ENCODE results near the gene DCP1B.
A peak's percentile ranks its signal among the peaks of the same experiment; 100 is the strongest.

The DCP1B gene

DNA sequence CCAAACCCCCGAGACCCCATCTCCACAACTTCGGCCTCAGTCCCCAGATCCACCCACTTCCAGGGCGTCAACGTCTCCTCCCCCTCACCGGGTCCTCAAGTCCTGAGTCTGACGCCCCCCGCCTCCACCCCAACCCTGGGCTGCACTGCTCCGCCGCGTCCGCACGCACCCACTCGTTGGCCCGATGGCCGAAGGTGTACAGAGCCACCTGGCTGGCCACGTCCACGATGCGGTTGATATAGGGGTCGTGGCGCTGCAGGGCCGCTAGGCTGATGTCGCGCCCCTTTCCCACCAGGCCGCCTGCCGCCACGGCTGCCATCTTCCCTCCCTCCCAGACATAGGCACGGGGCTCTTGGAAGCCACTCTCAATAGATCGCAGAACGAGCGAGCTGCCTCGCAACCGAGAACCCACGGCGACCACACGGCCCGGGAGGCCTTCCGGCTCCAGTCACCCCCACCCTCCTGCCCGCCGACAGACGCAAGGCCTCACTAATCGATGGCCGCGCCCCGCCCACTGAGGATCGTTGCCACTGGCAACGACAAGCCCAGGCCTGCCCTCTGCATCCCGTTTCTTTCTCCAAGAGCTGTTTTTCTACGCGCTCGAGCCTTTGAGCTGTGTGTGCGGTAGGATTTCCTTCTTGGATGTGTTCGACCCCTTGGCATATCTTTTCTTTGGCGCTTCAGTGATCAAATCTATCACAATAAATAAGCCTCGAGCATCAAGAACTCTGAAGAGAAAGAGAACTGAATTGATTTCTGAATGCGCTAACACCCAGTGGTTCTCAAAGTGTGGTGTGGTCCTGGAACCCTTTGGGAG, at the start of gene DCP1B:
TSS of gene DCP1B (minus strand) at position 345 of the 817 bp plus-strand sequence. CDS start at position 319, 26 bp downstream.
- peak; percentile 86 for DNase-seq (ENCODE audit: low spot score)

DNA sequence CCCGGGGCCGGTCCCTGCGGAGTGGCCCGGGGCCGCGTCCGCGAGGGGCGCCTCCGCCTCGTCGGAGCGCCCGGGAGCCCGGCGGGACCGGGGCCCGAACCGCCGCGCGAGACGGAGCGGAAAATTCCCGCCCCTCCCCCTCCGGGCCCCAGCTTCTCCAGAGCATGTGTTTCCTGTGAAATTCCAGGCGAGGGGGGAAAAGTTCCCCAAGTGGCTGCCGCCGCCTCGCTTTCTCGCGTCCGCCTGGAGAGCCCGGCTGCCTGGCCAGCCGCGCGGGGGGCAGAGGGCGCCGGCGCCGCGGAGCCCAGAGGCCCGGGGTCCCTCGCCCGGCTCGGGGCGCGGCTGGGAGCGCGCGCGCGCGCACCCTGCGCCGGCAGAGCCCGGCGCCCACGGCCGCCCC, 49.4 kb upstream of the DCP1B start:
- no peak for DNase-seq (ENCODE audit: low spot score)

DNA sequence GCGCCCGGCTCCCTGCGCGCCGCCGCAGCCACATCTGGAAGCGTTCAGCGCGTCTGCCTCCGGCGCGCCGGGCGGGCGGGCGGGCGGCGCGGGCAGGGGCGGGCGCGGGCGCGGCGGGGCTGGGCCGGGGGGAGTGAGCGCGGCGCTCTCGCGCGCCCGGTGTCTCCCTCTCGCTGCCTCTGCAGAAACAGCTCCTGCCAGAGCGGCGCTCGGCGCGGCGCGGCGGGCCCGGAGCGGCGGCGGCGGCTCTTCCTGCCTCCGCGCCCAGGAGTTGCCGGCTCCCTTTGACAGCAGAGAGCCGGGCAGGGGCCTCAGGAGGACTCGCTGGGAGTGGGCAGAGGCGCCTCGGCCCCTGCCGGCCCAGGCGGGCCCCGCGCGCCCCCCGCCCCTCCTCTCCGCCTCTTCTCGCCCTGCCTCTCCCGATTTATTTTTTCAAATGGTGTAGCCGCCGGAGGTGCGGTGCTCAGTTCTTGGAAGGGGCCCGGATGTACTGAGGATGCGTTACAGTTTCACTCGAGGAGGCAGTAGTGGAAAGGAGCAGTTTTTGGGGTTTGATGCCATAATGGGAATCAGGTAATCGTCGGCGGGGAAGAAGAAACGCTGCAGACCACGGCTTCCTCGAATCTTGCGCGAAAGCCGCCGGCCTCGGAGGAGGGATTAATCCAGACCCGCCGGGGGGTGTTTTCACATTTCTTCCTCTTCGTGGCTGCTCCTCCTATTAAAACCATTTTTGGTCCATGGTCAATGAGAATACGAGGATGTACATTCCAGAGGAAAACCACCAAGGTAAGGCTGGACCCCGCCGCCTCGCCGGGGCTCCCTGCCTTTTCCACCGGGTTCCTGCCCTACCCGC, 48.8 kb upstream of the DCP1B start, which contains the start of gene CACNA1C:
TSS of gene CACNA1C (plus strand) at position 162 of the 853 bp plus-strand sequence. CDS start at position 738, 576 bp downstream.
- DNase-seq (ENCODE audit: low spot score), result no peak

DNA sequence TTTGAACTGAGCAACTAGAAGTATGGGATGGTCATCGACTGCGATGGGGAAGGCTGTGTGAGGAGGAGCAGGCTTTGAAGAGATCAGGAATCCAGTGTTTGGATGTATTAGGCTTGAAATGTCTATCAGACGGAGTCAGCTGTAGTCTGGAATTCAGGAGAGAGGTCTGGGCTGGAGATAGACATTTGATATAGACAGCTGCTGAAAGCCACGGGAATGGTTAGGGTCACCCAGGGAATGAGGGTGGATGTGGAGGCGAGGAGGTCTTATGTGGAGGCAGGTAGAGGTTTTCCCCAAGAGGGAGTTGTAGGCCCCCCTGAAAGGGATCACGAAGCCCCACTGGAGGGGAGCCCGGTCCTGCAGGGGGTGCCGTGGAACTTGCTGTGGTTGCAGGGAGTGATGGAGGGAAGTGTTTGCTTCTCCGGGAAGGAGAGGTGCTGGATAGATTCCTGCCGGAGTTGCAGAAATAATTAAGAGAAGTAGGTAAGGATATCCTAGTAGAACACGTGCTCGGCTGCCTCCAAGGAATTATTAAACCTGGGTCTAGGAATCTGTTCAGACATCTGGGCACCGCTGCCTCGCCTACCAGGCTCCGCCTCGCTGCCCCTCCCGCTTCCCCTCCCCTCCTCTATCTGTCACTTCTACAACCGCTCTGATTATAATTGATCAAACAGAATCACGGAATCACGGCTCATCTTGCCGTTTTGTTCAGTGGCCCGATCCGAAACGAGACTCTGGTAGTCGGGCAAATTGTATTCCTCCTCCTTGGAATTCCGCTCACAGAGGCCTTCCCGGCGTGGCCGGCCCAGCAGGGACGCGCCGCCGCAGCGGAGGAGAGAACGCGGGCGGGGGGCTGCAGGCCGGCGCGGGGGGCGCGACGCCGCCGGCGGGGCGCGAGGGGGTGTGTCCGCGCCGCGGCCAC, 47.7 kb upstream of the DCP1B start:
- no peak for DNase-seq (ENCODE audit: low spot score)

DNA sequence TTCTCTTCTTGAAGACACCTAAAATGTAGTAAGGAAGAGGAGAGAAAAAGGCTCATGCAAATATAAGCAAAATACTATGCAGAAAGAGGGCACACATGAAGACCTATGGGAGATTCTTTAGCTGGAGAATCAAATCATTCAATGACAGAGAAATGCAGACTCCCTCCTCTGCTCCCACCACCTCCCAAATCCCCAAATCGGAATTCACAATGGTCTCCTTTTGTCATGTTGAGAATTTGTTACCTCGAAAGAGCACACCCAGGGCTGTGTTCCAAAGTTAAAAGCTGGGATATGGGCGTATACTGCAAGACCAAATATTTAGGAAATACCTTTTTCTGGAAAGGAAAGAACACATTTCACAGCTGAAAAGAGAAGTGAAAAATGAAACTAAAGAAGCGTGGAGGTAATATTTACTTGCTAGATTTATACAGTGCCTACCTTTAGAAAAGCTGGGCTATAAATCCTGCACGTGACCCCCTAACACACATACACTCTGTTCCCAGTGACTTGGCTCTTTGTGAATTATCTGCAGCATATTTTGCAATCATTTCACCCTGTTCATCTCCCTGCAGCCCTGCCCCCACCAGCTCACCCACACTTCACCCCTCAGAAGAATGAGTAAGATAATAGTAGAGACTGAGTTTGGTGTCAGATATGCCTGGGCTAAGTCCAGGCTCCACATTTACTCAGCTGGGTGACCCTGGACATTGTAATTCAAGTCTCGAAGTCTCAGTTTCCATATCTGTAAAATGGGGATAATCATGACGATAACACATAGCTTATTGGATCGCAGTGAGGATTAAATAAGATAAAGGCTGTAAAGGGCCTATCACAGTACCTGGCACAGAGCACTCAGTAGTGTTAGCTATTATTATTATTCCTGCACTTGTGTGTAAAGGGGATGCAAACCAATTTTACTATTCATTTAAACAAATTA, 45.6 kb upstream of the DCP1B start:
- DNase-seq (ENCODE audit: low spot score), result peak; percentile 11

DNA sequence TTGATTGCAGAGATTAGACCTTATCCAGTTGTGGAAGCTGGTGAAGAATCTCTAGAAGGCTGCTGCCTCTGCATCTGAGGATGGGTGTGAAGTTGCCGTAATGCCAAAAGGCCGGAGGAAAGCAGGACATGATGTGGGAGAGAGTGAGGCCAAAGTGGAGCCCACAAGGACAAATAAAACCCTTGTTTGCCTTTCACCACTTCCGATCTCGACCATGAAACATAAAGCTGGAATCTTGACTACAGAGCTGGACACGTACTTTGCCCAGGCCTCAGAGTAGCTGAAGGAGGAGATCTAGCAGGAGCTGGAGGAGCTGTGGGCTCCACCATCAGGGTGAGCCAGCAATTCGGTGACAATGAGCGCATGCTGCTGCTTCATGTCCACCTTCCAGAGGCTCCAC, 43.5 kb upstream of the DCP1B start:
- DNase-seq (ENCODE audit: low spot score), result no peak

DNA sequence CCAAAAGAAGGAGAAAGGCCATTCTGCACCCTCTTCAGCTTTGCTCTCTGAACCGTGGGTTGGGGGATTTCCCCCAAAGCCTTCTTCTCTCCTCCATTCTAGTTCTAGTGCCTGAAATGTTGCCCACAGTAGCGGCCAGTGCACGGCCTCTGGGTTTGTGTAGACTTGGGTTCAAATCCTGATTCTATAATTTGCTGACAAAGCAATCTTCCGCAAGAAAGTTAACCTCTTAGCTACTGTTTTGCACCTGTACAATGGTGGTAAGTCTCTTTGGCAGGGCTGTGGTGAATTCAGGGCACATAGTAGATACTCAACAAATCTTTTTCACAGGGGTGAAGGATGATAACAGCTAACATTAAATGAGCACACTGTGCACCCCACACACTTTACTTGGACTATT, 42.7 kb upstream of the DCP1B start:
- DNase-seq (ENCODE audit: low spot score), result no peak

DNA sequence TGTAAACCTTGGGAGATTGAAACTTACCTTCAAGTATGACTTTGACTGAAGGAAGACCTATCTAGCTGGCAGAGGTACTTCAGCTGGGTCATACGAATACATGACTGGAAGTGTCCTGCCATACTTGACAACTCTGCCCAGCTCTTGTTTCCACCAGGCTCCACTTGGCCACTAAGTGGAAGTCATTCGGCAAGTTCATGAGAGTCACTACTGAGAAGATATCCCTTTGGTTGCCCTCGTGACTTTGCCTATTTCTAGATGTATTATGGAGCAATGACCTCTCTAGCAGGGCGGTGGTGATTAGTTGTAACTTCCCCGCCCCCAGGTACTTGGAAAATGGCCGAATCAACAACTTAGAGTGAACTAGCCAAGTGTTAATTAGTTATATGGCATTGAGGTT, 39.9 kb upstream of the DCP1B start:
- DNase-seq (ENCODE audit: low spot score), result no peak

DNA sequence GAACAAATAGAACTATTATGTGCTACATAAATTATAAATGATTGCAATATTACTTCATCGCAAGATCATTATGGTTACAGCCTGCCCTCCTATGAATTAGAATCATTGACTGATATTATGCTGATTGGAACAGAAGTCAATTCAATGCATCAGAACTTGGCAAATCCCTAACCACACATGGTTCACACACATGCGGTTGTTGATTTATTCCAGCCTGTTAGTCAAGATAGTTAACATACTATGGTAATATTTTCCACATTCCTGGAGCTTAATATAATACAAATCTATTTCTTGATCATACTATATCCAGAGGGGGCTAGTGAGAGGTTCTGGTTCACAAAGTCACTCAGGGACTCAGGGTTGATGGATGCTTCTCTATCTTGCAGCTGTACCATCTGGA, 38.8 kb upstream of the DCP1B start:
- DNase-seq (ENCODE audit: low spot score), result no peak

DNA sequence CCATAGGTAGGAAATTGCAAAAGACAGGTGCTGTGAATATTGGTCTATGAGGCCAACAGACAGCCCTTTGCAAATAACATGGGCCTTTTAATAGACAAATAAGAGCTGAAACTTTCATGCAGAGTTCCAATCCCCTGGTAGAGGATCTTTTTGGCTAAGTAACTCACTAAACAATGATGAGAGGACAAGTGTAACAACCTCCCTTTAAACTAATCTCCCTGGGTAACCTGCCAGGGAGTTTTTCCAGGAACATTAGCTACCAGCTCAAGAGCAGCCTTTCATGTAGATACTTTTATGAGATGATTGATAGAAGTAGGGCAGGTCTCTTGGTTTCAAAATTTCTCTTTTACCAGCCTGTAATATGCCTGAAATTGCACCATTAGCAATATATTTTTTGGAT, 34.8 kb upstream of the DCP1B start:
- DNase-seq (ENCODE audit: low spot score), result no peak

DNA sequence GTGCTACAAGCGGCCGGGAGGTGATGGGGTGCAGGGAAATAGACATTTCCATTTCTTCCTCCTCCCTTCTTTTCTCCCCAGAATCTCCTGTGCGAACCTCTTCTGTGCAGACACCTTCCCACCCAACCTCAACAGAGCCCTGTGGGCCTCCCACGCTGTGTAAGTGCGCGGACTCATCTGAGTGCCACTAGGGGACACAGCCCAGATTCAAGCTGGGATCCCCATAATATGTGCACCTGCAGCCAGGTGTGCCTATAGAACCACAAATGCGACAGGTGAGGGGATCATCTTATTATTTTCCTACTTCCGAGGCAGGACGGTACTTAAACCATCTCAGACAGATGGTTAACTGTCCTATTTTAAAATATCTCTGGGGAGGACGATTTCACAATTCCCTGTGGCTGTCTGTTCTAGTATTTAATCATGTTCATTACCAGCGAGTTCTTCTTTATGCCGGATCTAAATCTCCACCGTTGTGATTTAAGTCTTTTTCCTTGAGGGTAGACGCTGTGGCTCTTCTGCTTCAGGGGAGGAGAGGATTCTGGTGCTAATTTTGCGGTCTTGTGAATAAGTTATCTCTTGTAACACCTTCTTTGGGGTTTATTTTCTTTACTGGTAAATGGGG, 31.3 kb upstream of the DCP1B start:
- DNase-seq (ENCODE audit: low spot score), result no peak

DNA sequence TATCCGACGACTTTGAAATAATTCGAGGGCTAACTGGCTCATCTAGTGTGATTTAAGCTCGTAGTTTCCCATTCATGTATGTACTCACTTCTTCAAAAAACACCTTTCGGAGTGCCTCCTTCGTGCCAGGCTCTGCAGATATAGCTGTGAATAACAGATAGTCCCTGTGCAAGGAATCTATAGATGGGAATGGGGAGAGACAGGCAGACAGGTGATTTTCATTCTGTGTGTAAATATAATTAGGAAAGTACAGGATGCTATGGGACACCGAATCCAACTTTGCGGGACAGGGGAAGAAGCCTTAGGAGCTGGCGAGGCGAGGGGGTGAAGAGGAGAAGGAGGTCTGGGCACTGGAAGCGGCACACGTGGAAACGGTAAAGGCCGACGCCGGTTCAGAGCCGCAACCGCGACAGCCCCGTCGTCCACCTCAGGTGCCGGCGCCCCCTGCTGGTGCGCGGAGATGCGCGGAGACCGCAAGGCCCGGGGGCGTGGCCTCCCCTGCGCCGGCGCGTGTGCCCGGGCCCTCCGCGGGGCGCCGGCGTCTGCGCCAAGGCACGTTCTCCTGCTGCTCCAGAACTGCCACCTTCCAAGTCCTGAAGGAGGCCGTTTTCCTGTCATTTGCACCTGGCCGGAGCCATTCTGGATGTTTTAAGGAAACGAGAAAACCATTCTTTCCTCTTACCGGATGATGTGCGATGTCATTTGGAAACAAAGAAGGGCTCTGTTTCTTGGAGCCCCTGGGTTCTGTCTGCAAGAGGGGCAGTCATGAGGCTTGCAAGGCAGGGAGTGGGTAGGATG, 30.6 kb upstream of the DCP1B start:
- peak; percentile 83 for DNase-seq (ENCODE audit: low spot score)

DNA sequence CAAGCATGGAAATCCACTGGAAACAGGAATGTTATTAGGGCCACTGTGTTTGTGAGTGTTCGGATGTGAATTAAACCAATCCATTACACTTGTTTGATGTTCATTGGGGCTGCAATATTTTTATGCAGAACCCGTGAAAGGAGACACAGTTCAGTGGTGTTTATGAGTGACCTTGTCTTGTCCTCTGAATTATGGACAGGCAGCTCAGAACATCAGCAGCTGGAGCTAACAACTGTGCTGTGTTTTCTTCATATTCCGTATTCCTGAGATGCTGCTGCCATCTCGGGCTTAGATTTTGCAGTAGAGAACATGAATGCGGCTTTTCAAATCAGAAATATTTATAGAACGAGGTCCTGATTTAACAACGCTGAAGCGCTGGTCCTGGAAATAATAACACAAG, 28.2 kb upstream of the DCP1B start:
- DNase-seq (ENCODE audit: low spot score), result no peak

DNA sequence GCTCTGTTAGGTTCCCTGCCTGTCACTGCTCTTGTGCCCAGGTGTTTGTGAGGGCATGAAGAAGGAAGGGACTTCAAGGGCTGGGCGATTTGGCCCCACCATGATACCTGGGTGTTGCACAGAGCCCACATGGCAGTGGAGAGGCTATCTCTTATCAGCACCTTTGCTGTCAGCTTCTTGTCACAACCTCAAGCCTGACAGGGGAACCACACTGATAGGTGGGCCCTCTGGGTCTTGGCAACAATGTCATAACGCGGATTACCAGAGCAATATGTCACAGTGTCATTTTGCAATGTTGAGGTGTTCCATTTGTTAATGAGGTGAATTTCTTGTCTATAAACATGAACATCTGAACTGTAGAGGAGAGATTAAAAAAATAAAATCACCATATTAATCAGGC, 25.6 kb upstream of the DCP1B start:
- no peak for DNase-seq (ENCODE audit: low spot score)

DNA sequence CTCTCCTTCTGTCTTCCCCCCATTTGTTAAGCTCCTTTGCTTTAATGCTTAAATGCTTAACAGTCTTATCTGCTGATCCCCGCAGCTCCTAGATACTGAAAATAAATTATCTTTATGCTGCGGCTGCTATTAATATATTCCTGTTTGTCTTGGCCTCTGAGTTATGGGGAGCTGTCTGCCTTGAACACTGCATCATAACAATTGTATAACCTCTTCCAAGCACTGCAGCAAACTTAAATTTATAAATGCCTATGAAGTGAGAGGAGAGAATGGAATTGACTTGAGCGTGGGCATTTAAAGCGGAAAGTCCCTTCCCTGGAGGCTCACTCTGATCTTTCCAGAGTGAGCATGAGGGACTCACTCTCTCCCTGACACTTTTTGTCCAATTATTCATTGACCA, 23.1 kb upstream of the DCP1B start:
- DNase-seq (ENCODE audit: low spot score), result no peak

DNA sequence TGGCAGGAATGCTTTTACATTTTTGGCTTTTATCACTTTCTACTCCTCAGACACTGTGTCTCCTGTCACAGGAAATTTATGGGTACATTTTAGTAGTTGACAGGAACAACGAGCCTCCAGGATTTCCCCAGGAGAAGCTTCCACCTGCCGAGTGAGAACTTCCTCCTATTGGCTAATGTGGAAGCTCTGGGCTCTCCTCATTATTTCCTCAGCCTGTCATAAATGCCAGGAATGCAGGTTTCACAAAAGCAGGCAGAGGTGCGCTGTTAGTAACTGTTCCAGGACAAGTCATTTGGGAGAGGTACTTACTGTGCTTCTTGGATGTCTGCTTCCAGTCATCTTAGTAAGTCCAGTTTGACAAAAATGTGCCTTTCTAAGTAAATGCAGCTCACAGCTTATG, 19.1 kb upstream of the DCP1B start:
- DNase-seq (ENCODE audit: low spot score), result no peak

DNA sequence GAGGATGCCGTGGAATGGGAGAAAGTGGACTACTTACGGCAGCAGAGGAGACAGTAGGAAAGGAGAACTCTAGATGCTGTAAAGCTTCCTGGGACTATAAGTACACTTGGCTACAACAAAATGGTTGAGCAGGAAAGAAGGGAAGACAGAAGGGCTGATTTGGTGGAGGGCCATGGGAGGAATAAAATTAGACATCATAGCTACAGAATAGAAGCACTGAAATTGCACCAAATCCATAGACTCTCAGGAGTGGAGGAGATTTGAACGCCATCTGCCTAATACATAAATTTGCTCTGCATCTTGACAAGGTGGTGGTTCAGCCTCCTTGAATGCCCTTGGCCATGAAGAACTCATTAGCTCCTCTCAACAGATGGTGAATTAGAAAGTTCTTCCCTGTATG, 16.3 kb upstream of the DCP1B start:
- DNase-seq (ENCODE audit: low spot score), result no peak

DNA sequence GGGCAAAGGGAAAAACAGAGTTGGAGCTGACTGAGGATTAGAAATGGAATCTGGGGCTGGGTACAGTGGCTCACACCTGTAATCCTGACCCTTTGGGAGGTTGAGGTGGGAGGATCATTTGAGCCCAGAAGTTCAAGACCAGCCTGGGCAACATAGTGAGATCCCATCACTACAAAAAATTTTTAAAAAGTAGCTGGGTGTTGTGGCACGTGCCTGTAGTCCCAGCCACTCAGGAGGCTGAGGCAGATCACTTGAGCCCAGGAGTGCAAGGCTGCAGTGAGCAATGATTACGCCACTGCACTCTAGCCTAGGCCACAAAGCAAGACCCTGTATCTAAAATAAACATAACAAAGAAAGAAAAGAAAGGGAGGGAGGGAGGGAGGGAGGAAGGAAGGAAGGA, 14.9 kb upstream of the DCP1B start:
- DNase-seq (ENCODE audit: low spot score), result no peak

DNA sequence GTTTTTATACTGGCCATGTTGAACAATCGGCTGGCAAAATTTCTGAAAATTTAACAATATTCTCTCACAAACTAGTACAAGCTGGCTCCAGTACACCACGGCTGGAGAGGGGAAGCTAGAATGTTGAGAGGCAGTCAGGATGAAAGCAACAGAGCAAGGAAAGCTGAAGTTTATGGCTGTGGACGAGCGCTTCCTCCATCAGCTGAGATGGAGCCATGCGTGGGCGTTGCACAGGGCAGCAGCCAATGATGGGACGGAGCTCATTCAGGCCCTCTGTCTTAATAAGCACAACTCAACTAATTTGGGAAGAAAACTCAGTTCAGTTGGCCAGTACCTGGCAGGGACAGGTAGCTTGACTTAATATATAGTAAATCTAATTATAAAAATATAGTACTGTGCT, 14.1 kb upstream of the DCP1B start:
- DNase-seq (ENCODE audit: low spot score), result no peak

All from COLO829 (cell line).